ENCODE measurements around the gene KIF3B. TPM values are rescaled to one million over a fixed set of nuclear protein-coding genes. Genes with fewer than 3 reads are reported as not detected.
A peak's percentile ranks its signal among the peaks of the same experiment; 100 is the strongest.
"Not testable (repeated sequence)": the region's sequence is repeated elsewhere in the genome, so short reads cannot be mapped to it uniquely, and the experiment has no call there.

KIF3B gene
- total RNA-seq, 1 experiment from 2014 or later, result 31.5 TPM

GRCh38 chr20:32355417-32355841, 78.0 kb downstream of the KIF3B start:
- POLR2A ChIA-PET, result no interaction called here
- H3K79me2 ChIP-seq (ENCODE audit: insufficient read depth, low read length), result peaks cover 17% of the 10 kb centered on the region
- RAD21 ChIA-PET (ENCODE audit: low non-redundant PET in 1 of 2, low total read pairs in 2 of 2, uncharacterized antibody in 2 of 2, unreplicated experiment in 2 of 2), result no interaction called here
- DNase-seq (ENCODE audit: low read depth, low spot score) (no peak), ATAC-seq (no peak)
- H3K27me3 ChIP-seq (ENCODE audit: insufficient read depth, low read length), result no peaks in the 10 kb centered on the region
- H3K4me1 ChIP-seq (ENCODE audit: control insufficient read depth in 1 of 2, insufficient read depth in 2 of 2, low read length in 2 of 2), result peaks cover 35 to 46% of the 10 kb centered on the region in 2 experiments
- peak overlapping the region; percentile 32; the same call in 1 of the 2 replicates for H3K9ac ChIP-seq (ENCODE audit: low read length)
- peak overlapping the region; percentile 54 for H3K4me2 ChIP-seq (ENCODE audit: low read length)
- H3K9me2 ChIP-seq (ENCODE audit: insufficient read depth), result no peaks in the 10 kb centered on the region
- H3K4me3 ChIP-seq (replicated peaks in 1 of 2; ENCODE audit: low read depth in 1 of 2, low read length in 2 of 2), result peak overlapping the region in 1 of 2 experiments; percentile 3; a peak in 1 of 4 replicates
- intact Hi-C loops (cut with micrococcal nuclease), result no loop called here
- CTCF ChIA-PET, result no interaction called here
- no TSS peak for BruUV-seq (replicated peaks)
- H4K20me1 ChIP-seq (ENCODE audit: insufficient read depth), result 0 out of 2 replicates have a peak, but pooled peaks cover 4% of the 10 kb centered on the region
- H2AFZ ChIP-seq (ENCODE audit: low read depth, low read length, poor library complexity, severe bottlenecking), result no peak overlapping the region
- H3K27ac ChIP-seq (ENCODE audit: low read depth, low read length), result peak overlapping the region; percentile 92; the same call in 1 of the 2 replicates
- H3K9me3 ChIP-seq (ENCODE audit: control insufficient read depth in 1 of 2, insufficient read depth in 1 of 2, low read depth in 1 of 2, low read length in 2 of 2), result no peaks in the 10 kb centered on the region
- TF ChIP-seq YY1 (IDR thresholded peaks at IDR 0.05; ENCODE audit: extremely low read depth, insufficient replicate concordance, low read depth, low read length) (no peak), ATF3 (IDR thresholded peaks at IDR 0.05) (no peak)
- no peaks in the 10 kb centered on the region for H3K36me3 ChIP-seq (ENCODE audit: control insufficient read depth in 1 of 2, insufficient read depth in 2 of 2, low read length in 2 of 2)

- H2AFZ ChIP-seq (ENCODE audit: low read depth, low read length, poor library complexity, severe bottlenecking); RAD21 ChIA-PET (ENCODE audit: low non-redundant PET in 1 of 2, low total read pairs in 2 of 2, uncharacterized antibody in 2 of 2, unreplicated experiment in 2 of 2); ATAC-seq; intact Hi-C loops (cut with micrococcal nuclease); H3K36me3 ChIP-seq (ENCODE audit: control insufficient read depth in 1 of 2, insufficient read depth in 2 of 2, low read length in 2 of 2); H4K20me1 ChIP-seq (ENCODE audit: insufficient read depth); POLR2A ChIA-PET; H3K27me3 ChIP-seq (ENCODE audit: insufficient read depth, low read length); DNase-seq (ENCODE audit: low read depth, low spot score); H3K9me3 ChIP-seq (ENCODE audit: control insufficient read depth in 1 of 2, insufficient read depth in 1 of 2, low read depth in 1 of 2, low read length in 2 of 2); CTCF ChIA-PET; BruUV-seq (replicated peaks); H3K9me2 ChIP-seq (ENCODE audit: insufficient read depth): not testable (repeated sequence)
- Histone ChIP-seq H3K4me2 (ENCODE audit: low read length) (peak overlapping the region; percentile 90), H3K79me2 (ENCODE audit: insufficient read depth, low read length) (peaks cover 23% of the 10 kb centered on the region), H3K4me1 (ENCODE audit: control insufficient read depth in 1 of 2, insufficient read depth in 2 of 2, low read length in 2 of 2) (peaks cover 39 to 47% of the 10 kb centered on the region in 2 experiments), H3K4me3 (replicated peaks in 1 of 2; ENCODE audit: low read depth in 1 of 2, low read length in 2 of 2) (peak overlapping the region in 1 of 2 experiments; percentile 3; a peak in 1 of 4 replicates), H3K9ac (ENCODE audit: low read length) (peak overlapping the region; percentile 32; the same call in 1 of the 2 replicates), H3K27ac (ENCODE audit: low read depth, low read length) (peak overlapping the region; percentile 92; the same call in 1 of the 2 replicates)
Measured at GRCh38 chr20:32355907-32356621, 78.6 kb downstream of the KIF3B start.

Measured in HCT116 (cell line).